Diencephalon (tissue), 1 donor: ENCODE measurements around the gene SIGLEC8. TPM values are rescaled to one million over a fixed set of nuclear protein-coding genes. Genes with fewer than 3 reads are reported as not detected.

Experiments used
- small RNA-seq: library from RNA; depleted of rRNA; stranded (forward); fragments of <200 nt; gene quantifications from one replicate; pipeline ENCODE3, GENCODE V24; 2014
- total RNA-seq: library from RNA; depleted of rRNA; stranded (reverse); fragments of >200 nt; gene quantifications from one replicate; pipeline ENCODE4 v1.2.3, GENCODE V29; 2014

The SIGLEC8 gene
- total RNA-seq: 2.3 TPM

DNA sequence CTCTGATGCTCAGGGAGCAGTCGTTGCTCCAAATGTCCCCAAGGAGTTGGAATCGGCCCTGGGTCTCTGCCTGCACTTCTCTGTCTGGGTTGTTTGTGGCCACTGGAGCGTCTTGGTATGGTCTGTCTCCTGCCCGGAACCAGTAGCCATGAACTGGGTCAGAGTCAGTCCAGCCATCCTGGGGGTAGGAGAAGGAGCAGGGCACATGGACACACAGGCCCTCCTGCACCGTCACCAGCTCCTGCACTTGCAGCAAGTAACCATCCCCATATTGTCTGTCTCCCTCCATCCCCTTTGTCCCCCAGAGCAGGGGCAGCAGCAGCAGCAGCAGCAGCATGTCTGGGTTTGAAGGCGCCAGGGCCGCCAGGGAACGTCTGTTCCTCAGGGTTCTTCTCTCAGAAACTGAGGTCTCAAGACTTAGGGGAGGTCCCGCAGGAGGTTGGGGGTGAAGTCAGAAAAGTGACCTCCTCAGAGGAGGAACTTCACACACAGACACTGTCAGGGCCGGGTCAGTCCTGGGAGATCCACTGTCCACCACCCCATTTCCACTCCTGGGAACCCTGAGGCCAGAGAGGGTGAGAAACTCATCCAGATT lies at the start of gene SIGLEC8:
SIGLEC8 (minus strand) TSS at position 404 of the 595 bp plus-strand sequence; CDS start at position 337, 67 bp downstream.

DNA sequence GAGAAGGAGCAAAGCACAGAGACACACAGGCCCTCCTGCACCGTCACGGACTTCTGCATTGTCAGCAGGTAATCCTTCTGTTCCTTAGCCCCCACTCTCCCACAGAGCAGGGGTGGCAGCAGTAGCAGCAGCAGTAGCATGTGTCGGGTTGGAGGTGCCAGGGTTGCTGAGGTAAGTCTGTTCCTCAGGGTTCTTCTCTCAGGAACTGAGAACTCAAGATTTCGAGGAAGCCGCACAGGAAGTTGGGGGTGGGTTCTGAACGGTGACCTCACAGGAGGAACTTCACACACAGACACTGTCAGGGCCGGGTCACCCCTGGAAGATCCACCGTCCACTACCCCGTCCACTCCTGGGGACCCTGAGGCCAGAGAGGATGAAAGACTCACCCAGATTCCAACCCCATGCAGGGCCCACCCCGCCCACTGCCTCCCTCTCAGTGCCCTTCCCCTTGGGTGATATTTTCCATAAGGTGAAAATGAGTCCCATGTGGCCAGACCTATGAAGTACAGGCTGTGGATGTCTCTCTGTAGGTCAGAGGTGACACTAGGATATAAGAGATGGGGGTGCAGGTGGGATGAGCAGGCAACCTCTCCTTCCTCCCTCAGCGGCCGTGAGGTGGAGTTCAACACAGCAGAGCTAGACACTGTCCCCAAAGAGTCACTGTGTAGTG lies 43.5 kb upstream of the SIGLEC8 start, which contains the start of gene SIGLEC12:
SIGLEC12 (minus strand) TSS at position 207 of the 670 bp plus-strand sequence; CDS start at position 140, 67 bp downstream.

DNA sequence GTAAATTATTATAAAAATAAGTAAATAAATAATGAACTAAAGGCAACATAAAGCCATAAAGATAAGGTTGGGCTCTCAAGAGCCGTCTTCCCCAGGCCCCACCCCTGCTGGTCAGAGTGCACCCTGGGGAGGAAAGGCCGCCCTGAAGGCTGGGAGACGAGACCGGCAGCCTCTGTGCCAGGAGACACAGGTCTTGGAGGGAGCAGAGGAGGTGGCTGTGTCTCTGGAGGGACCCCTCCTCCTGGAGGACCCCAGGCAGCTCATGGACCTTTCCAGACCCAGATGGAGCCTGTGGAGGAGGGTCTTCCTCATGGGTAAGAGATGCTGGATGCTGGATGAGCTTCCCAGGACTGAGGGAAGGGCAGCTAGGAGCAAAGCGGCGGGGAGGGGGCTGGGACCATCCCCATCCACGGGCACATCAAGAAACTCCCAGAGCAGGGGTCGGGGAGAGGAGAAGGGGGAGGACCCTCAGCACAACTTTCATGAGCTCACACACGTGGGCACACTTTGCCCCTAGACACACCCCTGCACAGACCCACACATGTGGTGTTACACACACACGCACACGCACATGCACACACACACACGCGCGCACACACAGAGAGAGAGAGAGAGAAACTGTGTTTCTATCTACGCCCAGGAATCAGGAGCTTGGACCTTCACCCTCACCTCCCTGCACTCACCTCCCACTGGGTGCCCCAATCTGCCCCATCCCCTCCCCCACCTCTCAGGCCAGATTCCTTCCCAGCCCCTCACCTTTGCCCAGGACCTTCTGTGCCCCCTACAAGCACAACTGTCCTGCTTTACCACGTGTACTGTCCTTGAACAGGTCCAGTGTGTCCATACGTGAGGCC lies 20.4 kb upstream of the SIGLEC8 start, which contains the start of gene CEACAM18:
CEACAM18 (plus strand) TSS at position 159 of the 854 bp plus-strand sequence.

DNA sequence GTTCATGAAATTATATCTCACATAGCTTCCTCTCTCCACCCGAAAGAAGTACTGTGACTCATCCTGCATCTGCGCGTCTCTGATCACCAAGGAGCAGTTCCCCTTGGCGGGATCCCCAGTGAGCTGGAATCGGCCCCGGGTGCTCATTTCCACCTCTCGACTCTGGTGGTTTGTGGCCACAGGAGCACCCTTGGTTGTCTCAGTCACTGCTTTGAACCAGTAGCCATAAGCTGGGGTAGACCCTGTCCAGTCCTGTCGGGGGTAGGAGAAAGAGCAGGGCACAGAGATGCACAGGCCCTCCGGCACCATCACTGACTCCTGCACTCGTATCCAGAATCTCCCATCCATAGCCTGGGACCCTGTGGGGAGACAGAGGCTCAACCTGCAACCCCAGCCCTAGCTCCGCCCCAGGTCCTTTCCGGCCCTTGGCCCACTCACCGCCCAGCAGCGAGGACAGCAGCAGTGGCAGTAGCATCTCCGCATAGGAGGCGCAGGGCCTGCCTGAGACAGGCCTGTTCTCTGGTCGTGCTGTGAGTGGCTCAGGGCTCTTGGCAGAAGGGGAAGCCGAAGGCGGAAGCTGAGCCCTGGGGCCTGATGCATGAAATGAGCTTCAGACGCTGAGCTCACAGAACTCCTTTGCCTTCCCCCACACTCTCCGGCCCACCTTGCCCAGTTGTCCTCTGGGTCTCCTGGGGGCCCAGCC lies 41.0 kb downstream of the SIGLEC8 start, which contains the start of gene SIGLEC10:
SIGLEC10 (minus strand) TSS at position 536 of the 703 bp plus-strand sequence; CDS start at position 475, 61 bp downstream.

Small RNA genes lying within 50 kb of the gene (small RNA-seq; reads per million reads assigned to genes)
- gene AC020914.3 (not detected), gene AC020914.5 (not detected)

Other genes starting within 250 kb of the SIGLEC8 start
- 0.23 TPM for gene CD33, start 233.4 kb downstream of the SIGLEC8 start, total RNA-seq
- gene SIGLECL1, start 207.4 kb downstream of the SIGLEC8 start, total RNA-seq: not detected
- gene IGLON5, start 146.8 kb downstream of the SIGLEC8 start, total RNA-seq: 9.5 TPM
- 1.6 TPM for gene VSIG10L, start 116.3 kb downstream of the SIGLEC8 start, total RNA-seq
- gene ETFB, start 92.1 kb downstream of the SIGLEC8 start, total RNA-seq: 54.9 TPM
- gene CLDND2, start 89.5 kb downstream of the SIGLEC8 start, total RNA-seq: not detected
- 0.46 TPM for gene NKG7, start 85.8 kb downstream of the SIGLEC8 start, total RNA-seq
- not detected for gene LIM2, start 70.5 kb downstream of the SIGLEC8 start, total RNA-seq
- not detected for gene C19orf84, start 67.9 kb downstream of the SIGLEC8 start, total RNA-seq
- 3.0 TPM for gene SIGLEC10, start 40.8 kb downstream of the SIGLEC8 start, total RNA-seq
- gene CEACAM18, start 20.1 kb upstream of the SIGLEC8 start, total RNA-seq: not detected
- gene SIGLEC12, start 43.3 kb upstream of the SIGLEC8 start, total RNA-seq: not detected
- not detected for gene SIGLEC6, start 73.2 kb upstream of the SIGLEC8 start, total RNA-seq
- 9.9 TPM for gene ZNF175, start 112.8 kb upstream of the SIGLEC8 start, total RNA-seq
- gene SIGLEC5, start 171.9 kb upstream of the SIGLEC8 start, total RNA-seq: 0.23 TPM
- 1.2 TPM for gene SIGLEC14, start 188.4 kb upstream of the SIGLEC8 start, total RNA-seq
- gene SPACA6, start 234.9 kb upstream of the SIGLEC8 start, total RNA-seq: 4.4 TPM